Colonic mucosa (tissue), 4 donors: ENCODE measurements around the gene NGEF. TPM values are rescaled to one million over a fixed set of nuclear protein-coding genes. Genes with fewer than 3 reads are reported as not detected.
A peak's percentile ranks its signal among the peaks of the same experiment; 100 is the strongest.

Experiments
- DNase-seq: peaks from one replicate; pipeline ENCODE4 v3.0.0-alpha.2; 2020
- H3K27ac ChIP-seq: fragments of 200-600 bp; one replicate; pipeline ENCODE4 v1.8.0; 2021
- H3K27me3 ChIP-seq: fragments of 200-600 bp; one replicate; pipeline ENCODE4 v1.8.0; 2021
- H3K36me3 ChIP-seq: fragments of 200-600 bp; one replicate; pipeline ENCODE4 v1.8.0; 2021
- H3K4me1 ChIP-seq: fragments of 200-600 bp; one replicate; pipeline ENCODE4 v1.8.0; 2021; ENCODE audit warnings: mild to moderate bottlenecking
- H3K4me3 ChIP-seq: fragments of 200-600 bp; one replicate; pipeline ENCODE4 v1.8.0; 2021
- H3K9ac ChIP-seq, 2 donors: one replicate each; pipeline ENCODE4 v1.7.0; 2013; ENCODE audit warnings: control low read depth in 2 of 2, low read depth in 2 of 2, low read length in 2 of 2
- H3K9me3 ChIP-seq: fragments of 200-600 bp; one replicate; pipeline ENCODE4 v1.8.0; 2021
- intact Hi-C: fragments of 100-400 bp; cut with DNase I; formaldehyde crosslinking; loops from one replicate; pipeline ENCODE4 v1.14.1; 2022
- total RNA-seq, 2 donors: library from RNA; stranded (reverse); fragmentation: NEBNext Ultra II Directional in 1 of 2; extraction: Animal tissue kit (Norgen Biotek cat#: 25700) in 1 of 2; gene quantifications; one replicate each; pipeline ENCODE4 v1.2.1, GENCODE V29; 2021
- TF ChIP-seq, protein P1 (sequence below): fragments of 200-600 bp; IDR thresholded peaks from one replicate; pipeline ENCODE4 v1.8.0; 2022; ENCODE audit warnings: antibody characterized with exemption, mild to moderate bottlenecking
- donor health status: healthy.
- donor health status: DM: no; HTN: no; CAD: no.
- donor health status: DM: no; HTN: no; CAD: no.

NGEF gene
- total RNA-seq, 2 donors from 2014 or later = 25.6 to 34.0 TPM

DNA sequence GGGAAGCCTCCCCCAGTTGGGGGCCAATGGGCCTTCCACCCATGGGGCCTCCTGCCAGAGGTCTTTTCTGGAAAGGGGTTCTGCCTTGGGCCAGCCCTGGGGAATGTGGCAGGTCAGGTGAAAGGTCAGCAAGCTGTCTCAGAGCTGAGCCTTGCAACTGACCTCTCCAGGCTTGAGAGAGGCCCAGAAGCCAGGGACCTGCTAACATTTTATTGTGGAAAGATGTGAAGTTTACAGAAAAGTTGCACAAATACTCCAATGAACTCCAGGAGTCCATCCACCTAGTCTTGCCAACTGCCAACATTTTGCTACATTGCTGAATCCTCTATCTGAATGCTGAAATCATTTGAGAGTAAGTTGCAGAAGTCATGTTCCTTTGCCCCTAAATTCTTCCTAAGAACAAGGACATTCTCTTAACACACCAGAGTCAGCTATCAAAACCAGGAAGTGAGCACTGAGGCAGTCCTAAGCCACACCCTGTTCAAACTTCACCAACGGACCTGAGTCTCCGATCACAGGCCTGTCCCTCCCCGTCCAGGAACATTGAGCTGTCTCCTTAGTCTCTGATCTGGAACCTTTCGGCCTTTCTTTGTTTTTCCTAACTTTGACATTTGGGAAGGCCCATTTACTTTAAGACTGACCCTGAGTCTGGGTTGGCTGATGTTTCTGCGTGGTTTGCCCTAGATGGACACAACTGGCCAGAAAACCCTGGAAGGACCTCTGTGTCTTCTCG lies 139.0 kb downstream of the NGEF start:
- Histone ChIP-seq H3K9ac (peak overlapping the region; percentile 6 to 94), H3K4me1 (peaks cover 13% of the 10 kb centered on the region), H3K27me3 (peaks cover 6% of the 10 kb centered on the region), H3K4me3 (no peak overlapping the region), H3K9me3 (no peaks in the 10 kb centered on the region), H3K27ac (peak overlapping the region; percentile 95), H3K36me3 (no peaks in the 10 kb centered on the region)
- peak; percentile 91 for DNase-seq
- intact Hi-C loops = no loop called here
- TF ChIP-seq, protein P1, sequence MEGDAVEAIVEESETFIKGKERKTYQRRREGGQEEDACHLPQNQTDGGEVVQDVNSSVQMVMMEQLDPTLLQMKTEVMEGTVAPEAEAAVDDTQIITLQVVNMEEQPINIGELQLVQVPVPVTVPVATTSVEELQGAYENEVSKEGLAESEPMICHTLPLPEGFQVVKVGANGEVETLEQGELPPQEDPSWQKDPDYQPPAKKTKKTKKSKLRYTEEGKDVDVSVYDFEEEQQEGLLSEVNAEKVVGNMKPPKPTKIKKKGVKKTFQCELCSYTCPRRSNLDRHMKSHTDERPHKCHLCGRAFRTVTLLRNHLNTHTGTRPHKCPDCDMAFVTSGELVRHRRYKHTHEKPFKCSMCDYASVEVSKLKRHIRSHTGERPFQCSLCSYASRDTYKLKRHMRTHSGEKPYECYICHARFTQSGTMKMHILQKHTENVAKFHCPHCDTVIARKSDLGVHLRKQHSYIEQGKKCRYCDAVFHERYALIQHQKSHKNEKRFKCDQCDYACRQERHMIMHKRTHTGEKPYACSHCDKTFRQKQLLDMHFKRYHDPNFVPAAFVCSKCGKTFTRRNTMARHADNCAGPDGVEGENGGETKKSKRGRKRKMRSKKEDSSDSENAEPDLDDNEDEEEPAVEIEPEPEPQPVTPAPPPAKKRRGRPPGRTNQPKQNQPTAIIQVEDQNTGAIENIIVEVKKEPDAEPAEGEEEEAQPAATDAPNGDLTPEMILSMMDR = no peak

GRCh38 chr2:232873292-232873908 lies 139.7 kb downstream of the NGEF start:
- TF ChIP-seq, protein P1 = no peak
- intact Hi-C loops = no loop called here
- H3K27me3 ChIP-seq = peaks cover 6% of the 10 kb centered on the region
- H3K36me3 ChIP-seq = no peaks in the 10 kb centered on the region
- H3K27ac ChIP-seq = peak overlapping the region; percentile 95
- H3K9ac ChIP-seq = peak overlapping the region; percentile 6 to 94
- H3K4me3 ChIP-seq = no peak overlapping the region
- H3K9me3 ChIP-seq = no peaks in the 10 kb centered on the region
- peaks cover 13% of the 10 kb centered on the region for H3K4me1 ChIP-seq
- DNase-seq = peak; percentile 46

DNA sequence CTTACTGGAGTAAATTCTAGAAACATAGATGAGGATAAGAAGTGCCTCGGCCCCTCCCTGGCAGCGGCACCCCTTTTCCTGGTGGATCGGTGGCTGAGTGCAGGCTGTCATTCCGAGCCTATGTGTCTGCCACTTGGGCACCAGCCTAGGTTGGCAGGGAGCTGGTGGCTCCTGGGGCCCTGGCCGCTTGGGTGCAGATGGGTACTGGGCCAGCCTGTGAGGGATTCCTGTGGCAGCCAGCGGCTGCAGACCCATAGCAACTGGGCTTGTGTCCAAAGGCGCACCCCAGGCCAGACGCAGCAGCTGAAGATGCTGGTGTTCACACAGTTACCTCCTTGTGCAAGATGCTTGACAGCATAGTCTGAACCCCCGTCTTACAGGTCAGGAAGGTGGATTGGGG lies 140.2 kb downstream of the NGEF start:
- Histone ChIP-seq H3K27me3 (peaks cover 6% of the 10 kb centered on the region), H3K4me1 (peaks cover 13% of the 10 kb centered on the region), H3K9ac (peak overlapping the region in 1 of 2 donors; percentile 94), H3K4me3 (no peak overlapping the region), H3K9me3 (no peaks in the 10 kb centered on the region), H3K27ac (peak overlapping the region; percentile 95), H3K36me3 (no peaks in the 10 kb centered on the region)
- TF ChIP-seq, protein P1 = no peak
- DNase-seq = no peak
- intact Hi-C loops = no loop called here

- TF ChIP-seq, protein P1 = no peak
- intact Hi-C loops = no loop called here
- no peak for DNase-seq
These were observed 141.0 kb downstream of the NGEF start for GRCh38 chr2:232871835-232872736.

DNA sequence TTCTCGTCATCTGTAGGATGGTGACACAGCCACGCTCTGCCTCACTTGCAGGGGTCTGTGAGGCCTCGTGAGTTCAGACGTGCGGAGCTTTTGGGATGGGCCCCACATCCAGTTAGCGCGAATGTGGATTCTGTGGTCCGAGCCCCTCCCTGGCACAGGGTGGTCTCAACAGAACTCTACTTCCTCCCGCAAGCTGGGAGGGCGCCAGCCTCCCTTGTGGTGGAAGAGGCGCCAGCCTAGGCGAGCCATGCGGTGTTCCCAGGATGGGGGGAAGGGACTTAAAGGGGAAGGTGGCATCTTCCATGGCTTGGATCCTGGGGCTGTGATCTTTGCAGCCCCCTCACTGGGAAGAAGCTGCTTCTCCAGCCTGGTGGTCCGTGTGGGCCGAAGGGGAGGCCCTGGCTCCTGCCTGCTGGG lies 141.6 kb downstream of the NGEF start:
- TF ChIP-seq, protein P1 = no peak
- peaks cover 2% of the 10 kb centered on the region for H3K27me3 ChIP-seq
- H3K36me3 ChIP-seq = no peaks in the 10 kb centered on the region
- H3K27ac ChIP-seq = no peak overlapping the region
- intact Hi-C loops = no loop called here
- no peaks in the 10 kb centered on the region for H3K9me3 ChIP-seq
- no peak for DNase-seq
- no peak overlapping the region for H3K9ac ChIP-seq
- peaks cover 13% of the 10 kb centered on the region for H3K4me1 ChIP-seq
- H3K4me3 ChIP-seq = no peak overlapping the region

More at GRCh38 chr2:232871835-232872736, 141.0 kb downstream of the NGEF start:
- H3K36me3 ChIP-seq = no peaks in the 10 kb centered on the region
- H3K4me1 ChIP-seq = peaks cover 13% of the 10 kb centered on the region
- H3K9ac ChIP-seq = no peak overlapping the region
- peaks cover 6% of the 10 kb centered on the region for H3K27me3 ChIP-seq
- H3K4me3 ChIP-seq = no peak overlapping the region
- H3K9me3 ChIP-seq = no peaks in the 10 kb centered on the region
- H3K27ac ChIP-seq = peak overlapping the region; percentile 95
